Sigmoid colon (tissue), 4 donors: ENCODE results near the gene WASF3.

Experiments
- CTCF ChIP-seq, 4 experiments: fragments of 450-650 bp in 3 of 4; fragments of 200-600 bp in 1 of 4; IDR thresholded peaks; one replicate each; pipeline ENCODE4 v1.5.1; 2016 to 2019; ENCODE audit warnings: antibody characterized with exemption in 4 of 4, mild to moderate bottlenecking in 3 of 4, moderate library complexity in 2 of 4
- POLR2AphosphoS5 ChIP-seq, 4 donors: sonication (generic); formaldehyde crosslinking; IDR thresholded peaks; one replicate each; pipeline ENCODE4 v1.6.1; 2017; ENCODE audit warnings: antibody characterized with exemption in 4 of 4

DNA sequence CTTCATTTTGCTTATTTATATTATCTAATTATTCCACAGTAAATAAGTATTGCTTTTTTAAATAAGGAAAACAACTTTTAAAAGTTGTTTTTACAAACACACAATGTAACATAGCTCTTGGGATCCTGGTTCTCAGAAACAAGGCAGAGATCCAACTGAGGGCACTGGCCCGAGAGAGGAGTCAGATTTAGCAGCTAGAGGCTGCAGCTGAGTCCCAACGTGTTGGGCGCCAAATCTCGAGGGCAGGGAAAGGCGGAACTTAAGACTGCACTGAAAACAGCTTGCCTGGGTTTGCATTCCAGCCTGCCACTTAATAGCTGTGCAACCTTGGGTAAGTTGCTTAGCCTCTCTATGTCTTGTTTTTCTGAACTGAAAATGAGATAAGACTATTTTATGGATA lies 16.4 kb upstream of the WASF3 start:
- TF ChIP-seq CTCF (IDR thresholded peaks at IDR 0.05) (no peak), POLR2AphosphoS5 (IDR thresholded peaks at IDR 0.05) (no peak)
